ENCODE measurements around the gene ADAMTS14. TPM values are rescaled to one million over a fixed set of nuclear protein-coding genes. Genes with fewer than 3 reads are reported as not detected.

ADAMTS14 gene
- not detected for total RNA-seq

GRCh38 chr10:70672165-70673042 is at the start of gene ADAMTS14:
Gene ADAMTS14 (plus strand): TSS chr10:70672506. CDS start chr10:70672803, 297 bp downstream.

DNA sequence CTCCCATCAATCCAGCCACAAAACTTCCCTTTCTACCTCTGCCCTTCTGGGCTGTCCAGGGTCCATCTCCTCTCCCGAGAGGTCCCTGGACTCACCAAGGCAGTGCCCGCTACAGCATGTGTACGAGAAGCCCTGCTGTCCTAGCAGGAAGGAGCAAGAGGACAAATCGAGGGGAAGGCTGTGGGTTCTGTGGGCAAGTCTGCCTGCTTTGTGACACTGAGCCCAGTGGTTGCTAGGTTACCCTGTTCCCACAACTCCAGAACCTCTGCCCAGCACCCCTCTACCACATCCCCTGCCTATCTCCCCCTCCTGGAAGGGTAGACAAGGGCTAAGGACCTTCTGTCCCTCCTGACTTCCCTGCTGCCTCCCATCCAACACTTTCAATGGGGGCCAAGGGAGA is 112.9 kb downstream of the ADAMTS14 start, which contains the start of gene TBATA:
TBATA (minus strand) TSS at position 188 of the 400 bp plus-strand sequence. CDS start 1,998 bp downstream, outside the sequence.

Other genes with a start within 250 kb of the ADAMTS14 start
- gene NODAL, start 230.8 kb upstream of the ADAMTS14 start, total RNA-seq, result under 1 TPM; 0.15 to 0.26 TPM
- gene PALD1, start 193.7 kb upstream of the ADAMTS14 start, total RNA-seq, result under 1 TPM; 0.24 to 0.28 TPM
- gene PRF1, start 69.8 kb upstream of the ADAMTS14 start, total RNA-seq, result 10 to 100 TPM; 57.4 to 63.5 TPM
- gene TBATA, start 112.9 kb downstream of the ADAMTS14 start, total RNA-seq, result not detected
- 10 to 100 TPM; 16.3 to 20.6 TPM for gene SGPL1, start 143.4 kb downstream of the ADAMTS14 start, total RNA-seq
- 10 to 100 TPM; 21.2 to 21.3 TPM for gene PCBD1, start 216.1 kb downstream of the ADAMTS14 start, total RNA-seq

Measured in activated naive CD4-positive, alpha-beta T cell treated with anti-CD3 and anti-CD28 coated beads, Interleukin-2, amount 10 ng/mL, durations not matched to agents 5 hours and 36 hours (primary cell).